ENCODE results near the gene CENATAC. TPM values are rescaled to one million over a fixed set of nuclear protein-coding genes. Genes with fewer than 3 reads are reported as not detected.
A peak's percentile ranks its signal among the peaks of the same experiment; 100 is the strongest.

Gene CENATAC
- total RNA-seq, 2 experiments from 2014 or later, result 34.6 to 35.0 TPM

- ChIA-PET CTCF (interaction anchor here (0.8 kb wide), 1 partner anchor 34 kb away, joined by 3 read pairs; no protein-coding TSS in a partner anchor), POLR2A (interaction anchor here (0.8 to 1.4 kb wide), 3 partner anchors 10 to 234 kb away, joined by 3 to 4 read pairs (median 4); partner anchors contain the start of gene HYOU1)
- Mint-ChIP-seq H3K27ac (peak overlapping the region; percentile 47), H3K36me3 (ENCODE audit: low read depth) (peaks cover 62% of the 10 kb centered on the region), H3K27me3 (no peaks in the 10 kb centered on the region), H3K4me3 (no peak overlapping the region), H3K9me3 (no peaks in the 10 kb centered on the region), H3K4me1 (peaks cover 61% of the 10 kb centered on the region)
- DNase-seq, result no peak
Measured at GRCh38 chr11:119023741-119024140, 25.8 kb downstream of the CENATAC start.

GRCh38 chr11:119024430-119025098 is 26.6 kb downstream of the CENATAC start:
- POLR2A ChIA-PET, result interaction anchor here (0.8 to 1.6 kb wide), 3 partner anchors 11 to 235 kb away, joined by 3 to 9 read pairs (median 4); partner anchors contain the start of gene CENATAC
- H3K4me3 Mint-ChIP-seq, result no peak overlapping the region
- DNase-seq, result no peak
- H3K9me3 Mint-ChIP-seq, result no peaks in the 10 kb centered on the region
- CTCF ChIA-PET, result interaction anchor here (0.7 to 0.8 kb wide), 2 partner anchors 13 to 35 kb away, joined by 3 read pairs; no protein-coding TSS in a partner anchor
- H3K4me1 Mint-ChIP-seq, result peaks cover 68% of the 10 kb centered on the region
- H3K36me3 Mint-ChIP-seq (ENCODE audit: low read depth), result peaks cover 62% of the 10 kb centered on the region
- H3K27me3 Mint-ChIP-seq, result no peaks in the 10 kb centered on the region
- H3K27ac Mint-ChIP-seq, result peak overlapping the region; percentile 47

- H3K4me1 Mint-ChIP-seq, result peaks cover 67% of the 10 kb centered on the region
- CTCF ChIA-PET, result interaction anchor here (0.7 kb wide), 1 partner anchor 13 kb away, joined by 3 read pairs; no protein-coding TSS in a partner anchor
Measured at GRCh38 chr11:119025099-119025473, 27.1 kb downstream of the CENATAC start.

GRCh38 chr11:119025541-119025940 is 27.6 kb downstream of the CENATAC start:
- Mint-ChIP-seq H3K36me3 (ENCODE audit: low read depth) (peaks cover 54% of the 10 kb centered on the region), H3K4me3 (no peak overlapping the region), H3K4me1 (peaks cover 62% of the 10 kb centered on the region), H3K27ac (no peak overlapping the region), H3K27me3 (no peaks in the 10 kb centered on the region), H3K9me3 (no peaks in the 10 kb centered on the region)
- DNase-seq, result no peak
- ChIA-PET POLR2A (interaction anchor here (1.6 kb wide), 1 partner anchor 28 kb away, joined by 9 read pairs; the partner anchor contains the start of gene CENATAC), CTCF (no interaction called here)

More at GRCh38 chr11:119025099-119025473, 27.1 kb downstream of the CENATAC start:
- Mint-ChIP-seq H3K4me3 (no peak overlapping the region), H3K9me3 (no peaks in the 10 kb centered on the region), H3K27me3 (no peaks in the 10 kb centered on the region), H3K36me3 (ENCODE audit: low read depth) (peaks cover 58% of the 10 kb centered on the region), H3K27ac (no peak overlapping the region)
- POLR2A ChIA-PET, result interaction anchor here (1.6 kb wide), 1 partner anchor 28 kb away, joined by 9 read pairs; the partner anchor contains the start of gene CENATAC
- no peak for DNase-seq

GRCh38 chr11:119025978-119026766 is 28.2 kb downstream of the CENATAC start:
- Mint-ChIP-seq H3K27me3 (no peaks in the 10 kb centered on the region), H3K4me1 (peaks cover 59% of the 10 kb centered on the region), H3K9me3 (no peaks in the 10 kb centered on the region), H3K4me3 (no peak overlapping the region), H3K36me3 (ENCODE audit: low read depth) (peaks cover 53% of the 10 kb centered on the region), H3K27ac (no peak overlapping the region)
- CTCF ChIA-PET, result no interaction called here
- no peak for DNase-seq
- POLR2A ChIA-PET, result interaction anchor here (1.6 to 5.9 kb wide), 2 partner anchors 8 to 29 kb away, joined by 9 to 115 read pairs; partner anchors contain the start of genes CENATAC, RPS25 and TRAPPC4

- POLR2A ChIA-PET, result interaction anchor here (0.5 to 5.9 kb wide), 2 partner anchors 9 to 183 kb away, joined by 3 to 115 read pairs; partner anchors contain the start of genes RPS25 and TRAPPC4
Measured at GRCh38 chr11:119026970-119027369, 29.0 kb downstream of the CENATAC start.

GRCh38 chr11:119027561-119028345 is 29.8 kb downstream of the CENATAC start:
- no peak for DNase-seq
- no peak overlapping the region for H3K27ac Mint-ChIP-seq
- peaks cover 50% of the 10 kb centered on the region for H3K4me1 Mint-ChIP-seq
- no peaks in the 10 kb centered on the region for H3K27me3 Mint-ChIP-seq
- POLR2A ChIA-PET, result interaction anchor here (4.2 to 5.9 kb wide), 2 partner anchors 10 to 40 kb away, joined by 18 to 115 read pairs; partner anchors contain the start of genes RPS25, TRAPPC4 and VPS11
- H3K9me3 Mint-ChIP-seq, result no peaks in the 10 kb centered on the region
- CTCF ChIA-PET, result no interaction called here
- H3K4me3 Mint-ChIP-seq, result peak overlapping the region; percentile 5
- peaks cover 42% of the 10 kb centered on the region for H3K36me3 Mint-ChIP-seq (ENCODE audit: low read depth)

More at GRCh38 chr11:119026970-119027369, 29.0 kb downstream of the CENATAC start:
- H3K4me3 Mint-ChIP-seq, result no peak overlapping the region
- CTCF ChIA-PET, result no interaction called here
- no peak for DNase-seq
- H3K27me3 Mint-ChIP-seq, result no peaks in the 10 kb centered on the region
- H3K27ac Mint-ChIP-seq, result no peak overlapping the region
- peaks cover 47% of the 10 kb centered on the region for H3K36me3 Mint-ChIP-seq (ENCODE audit: low read depth)
- peaks cover 54% of the 10 kb centered on the region for H3K4me1 Mint-ChIP-seq
- no peaks in the 10 kb centered on the region for H3K9me3 Mint-ChIP-seq

GRCh38 chr11:119028346-119029068 is 30.6 kb downstream of the CENATAC start:
- H3K36me3 Mint-ChIP-seq (ENCODE audit: low read depth), result peaks cover 36% of the 10 kb centered on the region
- H3K4me3 Mint-ChIP-seq, result peak overlapping the region; percentile 77
- no peaks in the 10 kb centered on the region for H3K27me3 Mint-ChIP-seq
- ChIA-PET CTCF (interaction anchor here (0.5 to 3.4 kb wide), 2 partner anchors 10 to 40 kb away, joined by 3 to 29 read pairs; partner anchors contain the start of genes RPS25 and TRAPPC4), POLR2A (interaction anchor here (4.2 to 5.9 kb wide), 2 partner anchors 11 to 39 kb away, joined by 18 to 115 read pairs; partner anchors contain the start of genes RPS25, TRAPPC4 and VPS11)
- no peaks in the 10 kb centered on the region for H3K9me3 Mint-ChIP-seq
- peak overlapping the region; percentile 78 for H3K27ac Mint-ChIP-seq
- H3K4me1 Mint-ChIP-seq, result peaks cover 45% of the 10 kb centered on the region
- no peak for DNase-seq

GRCh38 chr11:119029069-119029339 is 31.1 kb downstream of the CENATAC start:
- H3K4me3 Mint-ChIP-seq, result peak overlapping the region; percentile 77
- H3K9me3 Mint-ChIP-seq, result no peaks in the 10 kb centered on the region
- H3K27ac Mint-ChIP-seq, result peak overlapping the region; percentile 78
- no peak for DNase-seq
- CTCF ChIA-PET, result interaction anchor here (1.0 to 3.4 kb wide), 4 partner anchors 10 to 99 kb away, joined by 3 to 29 read pairs (median 4); partner anchors contain the start of genes HYOU1, RPS25 and TRAPPC4
- H3K36me3 Mint-ChIP-seq (ENCODE audit: low read depth), result peaks cover 31% of the 10 kb centered on the region
- H3K27me3 Mint-ChIP-seq, result no peaks in the 10 kb centered on the region
- POLR2A ChIA-PET, result interaction anchor here (1.4 to 5.9 kb wide), 8 partner anchors 11 to 237 kb away, joined by 3 to 115 read pairs (median 12); partner anchors contain the start of genes CENATAC, HYOU1, RPS25 and TRAPPC4
- H3K4me1 Mint-ChIP-seq, result peaks cover 41% of the 10 kb centered on the region

GRCh38 chr11:119029340-119030028 is 31.5 kb downstream of the CENATAC start:
- CTCF ChIA-PET, result interaction anchor here (0.5 to 3.4 kb wide), 8 partner anchors 8 to 100 kb away, joined by 3 to 29 read pairs (median 5); partner anchors contain the start of genes CENATAC, HYOU1, RPS25 and TRAPPC4
- DNase-seq, result peak; percentile 42
- Mint-ChIP-seq H3K4me1 (peaks cover 36% of the 10 kb centered on the region), H3K27me3 (no peaks in the 10 kb centered on the region), H3K27ac (peak overlapping the region; percentile 78), H3K4me3 (peak overlapping the region; percentile 77), H3K9me3 (no peaks in the 10 kb centered on the region), H3K36me3 (ENCODE audit: low read depth) (peaks cover 26% of the 10 kb centered on the region)
- POLR2A ChIA-PET, result interaction anchor here (1.2 to 5.9 kb wide), 14 partner anchors 8 to 241 kb away, joined by 3 to 115 read pairs (median 6); partner anchors contain the start of genes CENATAC, HYOU1, RPS25 and TRAPPC4

GRCh38 chr11:119030029-119030328 is 32.0 kb downstream of the CENATAC start:
- H3K4me3 Mint-ChIP-seq, result peak overlapping the region; percentile 77
- H3K4me1 Mint-ChIP-seq, result peaks cover 33% of the 10 kb centered on the region
- peaks cover 22% of the 10 kb centered on the region for H3K36me3 Mint-ChIP-seq (ENCODE audit: low read depth)
- CTCF ChIA-PET, result interaction anchor here (0.5 to 3.4 kb wide), 9 partner anchors 8 to 100 kb away, joined by 3 to 29 read pairs (median 5); partner anchors contain the start of genes CENATAC, HYOU1, RPS25 and TRAPPC4
- H3K9me3 Mint-ChIP-seq, result no peaks in the 10 kb centered on the region
- H3K27me3 Mint-ChIP-seq, result no peaks in the 10 kb centered on the region
- no peak for DNase-seq
- POLR2A ChIA-PET, result interaction anchor here (1.1 to 5.9 kb wide), 15 partner anchors 8 to 241 kb away, joined by 3 to 115 read pairs (median 6); partner anchors contain the start of genes CENATAC, HMBS, HYOU1 and RPS25
- peak overlapping the region; percentile 78 for H3K27ac Mint-ChIP-seq

Measured in activated CD4-positive, alpha-beta memory T cell treated with anti-CD3 and anti-CD28 coated beads, Interleukin-2, amount 10 ng/mL, durations not matched to agents 7 days and 5 days (primary cell).